Hypothalamus (tissue), 51 donors: ENCODE data around the gene VKORC1L1.
A peak's percentile ranks its signal among the peaks of the same experiment; 100 is the strongest.
"Not testable (repeated sequence)": the region's sequence is repeated elsewhere in the genome, so short reads cannot be mapped to it uniquely, and the experiment has no call there.

Experiments
- DNase-seq, 51 donors: peaks; one replicate each; lab custom pipeline; 2025; lab: John Stamatoyannopoulos, UW

The VKORC1L1 gene

GRCh38 chr7:65974191-65974801 lies 101.4 kb downstream of the VKORC1L1 start:
- no peak for DNase-seq

GRCh38 chr7:65974876-65975275 lies 102.0 kb downstream of the VKORC1L1 start:
- DNase-seq, result no peak

GRCh38 chr7:65975814-65976445 lies 103.1 kb downstream of the VKORC1L1 start:
- no peak for DNase-seq

GRCh38 chr7:65976659-65977196 lies 103.9 kb downstream of the VKORC1L1 start:
- no peak for DNase-seq

- no peak for DNase-seq
Measured at GRCh38 chr7:65978891-65979582, 106.2 kb downstream of the VKORC1L1 start.

- no peak for DNase-seq
Measured at GRCh38 chr7:65979583-65980477, 107.0 kb downstream of the VKORC1L1 start.

- DNase-seq, result peak in 15 of 51 donors; percentile 0 to 24 (median 10)
Measured at GRCh38 chr7:65980478-65981250, 107.8 kb downstream of the VKORC1L1 start.

- DNase-seq, result peak; percentile 38 to 95 (median 86)
Measured at GRCh38 chr7:65981965-65982792, 109.3 kb downstream of the VKORC1L1 start, which contains the start of gene GUSB. GUSB (minus strand) TSS chr7:65982213; CDS start chr7:65982183, 30 bp downstream.

- DNase-seq, result no peak
Measured at GRCh38 chr7:65983965-65984658, 111.2 kb downstream of the VKORC1L1 start.

GRCh38 chr7:65988084-65988483 lies 115.2 kb downstream of the VKORC1L1 start:
- no peak for DNase-seq

- DNase-seq, result not testable (repeated sequence)
Measured at GRCh38 chr7:65988503-65988902, 115.6 kb downstream of the VKORC1L1 start.

- DNase-seq, result no peak
Measured at GRCh38 chr7:65989694-65990080, 116.8 kb downstream of the VKORC1L1 start.

GRCh38 chr7:65991829-65992228 lies 119.0 kb downstream of the VKORC1L1 start:
- not testable (repeated sequence) for DNase-seq

- no peak for DNase-seq
Measured at GRCh38 chr7:65992526-65992925, 119.7 kb downstream of the VKORC1L1 start.

- DNase-seq, result not testable (repeated sequence)
Measured at GRCh38 chr7:65994984-65995383, 122.1 kb downstream of the VKORC1L1 start.

GRCh38 chr7:66000823-66001417 lies 128.0 kb downstream of the VKORC1L1 start:
- not testable (repeated sequence) for DNase-seq

GRCh38 chr7:66005115-66005671 lies 132.3 kb downstream of the VKORC1L1 start:
- DNase-seq, result not testable (repeated sequence)
